OCI-LY1 (cell line): ENCODE results near the gene RBMS3.

Experiments used
- EZH2 ChIP-seq: fragments of 200-600 bp; sonication (generic), shearing (Covaris generic); IDR thresholded peaks from 2 replicates; pipeline ENCODE4 v1.8.0; 2017; ENCODE audit warnings: borderline replicate concordance, mixed run types, mild to moderate bottlenecking, antibody characterized with exemption, low read length, moderate library complexity, mixed read lengths
- TF ChIP-seq, protein P1 (sequence below): fragments of 200-600 bp; sonication (generic), shearing (Covaris generic); IDR thresholded peaks from 2 replicates; pipeline ENCODE4 v1.5.1; 2017; ENCODE audit warnings: mild to moderate bottlenecking, antibody characterized with exemption, low read length, moderate library complexity, mixed read lengths

DNA sequence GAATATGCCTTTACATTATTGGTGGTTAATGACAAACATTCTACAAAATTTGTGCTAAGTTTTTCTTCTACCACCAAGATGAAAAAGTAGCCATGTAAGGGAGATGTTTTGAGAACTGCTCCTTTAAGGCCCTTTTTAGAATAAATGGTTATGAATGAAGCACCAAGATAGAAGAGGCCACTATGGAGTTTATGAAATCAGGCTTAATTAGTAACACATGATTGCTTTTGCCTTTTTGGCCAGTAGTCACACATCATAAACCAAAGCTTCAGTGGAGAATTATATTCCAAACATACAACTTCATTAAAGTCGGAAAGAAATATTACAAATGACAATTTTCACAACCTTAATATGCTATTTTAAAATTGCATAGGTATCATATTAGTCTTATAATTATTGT, 331.7 kb downstream of the RBMS3 start:
- TF ChIP-seq EZH2 = no peak
- TF ChIP-seq, protein P1, sequence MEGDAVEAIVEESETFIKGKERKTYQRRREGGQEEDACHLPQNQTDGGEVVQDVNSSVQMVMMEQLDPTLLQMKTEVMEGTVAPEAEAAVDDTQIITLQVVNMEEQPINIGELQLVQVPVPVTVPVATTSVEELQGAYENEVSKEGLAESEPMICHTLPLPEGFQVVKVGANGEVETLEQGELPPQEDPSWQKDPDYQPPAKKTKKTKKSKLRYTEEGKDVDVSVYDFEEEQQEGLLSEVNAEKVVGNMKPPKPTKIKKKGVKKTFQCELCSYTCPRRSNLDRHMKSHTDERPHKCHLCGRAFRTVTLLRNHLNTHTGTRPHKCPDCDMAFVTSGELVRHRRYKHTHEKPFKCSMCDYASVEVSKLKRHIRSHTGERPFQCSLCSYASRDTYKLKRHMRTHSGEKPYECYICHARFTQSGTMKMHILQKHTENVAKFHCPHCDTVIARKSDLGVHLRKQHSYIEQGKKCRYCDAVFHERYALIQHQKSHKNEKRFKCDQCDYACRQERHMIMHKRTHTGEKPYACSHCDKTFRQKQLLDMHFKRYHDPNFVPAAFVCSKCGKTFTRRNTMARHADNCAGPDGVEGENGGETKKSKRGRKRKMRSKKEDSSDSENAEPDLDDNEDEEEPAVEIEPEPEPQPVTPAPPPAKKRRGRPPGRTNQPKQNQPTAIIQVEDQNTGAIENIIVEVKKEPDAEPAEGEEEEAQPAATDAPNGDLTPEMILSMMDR = no peak
